Measurements from ENCODE around the gene LPAR1.

LPAR1 gene

DNA sequence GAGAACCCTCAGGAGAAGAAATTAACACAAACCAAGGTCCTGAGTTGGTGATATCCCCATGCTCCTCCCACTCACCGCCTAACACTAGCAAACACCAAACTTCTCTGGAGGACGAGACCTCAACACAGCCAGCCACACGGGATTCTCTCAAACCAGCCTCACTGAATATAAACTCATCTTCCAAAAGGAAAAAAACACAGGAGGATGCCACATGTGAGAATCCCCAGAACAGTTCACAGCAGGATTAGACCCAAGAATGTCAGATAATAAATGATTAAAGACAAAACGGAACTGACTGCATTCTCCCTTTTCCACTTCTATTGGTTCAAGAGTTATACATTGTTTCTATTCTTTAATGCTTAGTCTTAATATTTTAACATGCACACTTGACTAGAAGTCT, 89.2 kb downstream of the LPAR1 start:
- Histone ChIP-seq H4K91ac (ENCODE audit: low read length) (no peak overlapping the region), H3K18ac (ENCODE audit: low read depth in 1 of 2, low read length in 2 of 2) (no peak overlapping the region), H3K27ac (ENCODE audit: low read length, poor library complexity, severe bottlenecking) (peak overlapping the region; percentile 90), H2BK120ac (ENCODE audit: low read depth, low read length) (no peak overlapping the region), H3K36me3 (ENCODE audit: control insufficient read depth in 1 of 2, insufficient read depth in 2 of 2, low read depth in 1 of 2, low read length in 2 of 2) (peaks cover 6 to 49% of the 10 kb centered on the region in 2 experiments), H3K4me1 (ENCODE audit: control insufficient read depth, insufficient read depth, low read depth, low read length) (peaks cover 13% of the 10 kb centered on the region), H2AFZ (ENCODE audit: low read depth, low read length) (no peak overlapping the region), H3K4me3 (ENCODE audit: insufficient read depth in 1 of 2, low read depth in 1 of 2, low read length in 2 of 2) (no peak overlapping the region), H2BK5ac (ENCODE audit: low read depth, low read length, poor library complexity, severe bottlenecking) (no peak overlapping the region), H3K9ac (ENCODE audit: low read length) (no peak overlapping the region), H3K79me1 (replicated peaks; ENCODE audit: low read length, poor library complexity, severe bottlenecking) (peaks cover 12% of the 10 kb centered on the region), H3K4me2 (ENCODE audit: low read length, poor library complexity, severe bottlenecking) (no peak overlapping the region), H3K4ac (ENCODE audit: low read depth in 1 of 2, low read length in 2 of 2) (no peak overlapping the region), H4K8ac (ENCODE audit: low read length) (no peak overlapping the region), H2BK15ac (ENCODE audit: low read depth, poor library complexity, severe bottlenecking) (no peak overlapping the region), H3K23ac (ENCODE audit: low read length in 2 of 2) (no peak overlapping the region), H2AK5ac (ENCODE audit: low read length, severe bottlenecking) (no peak overlapping the region), H3K27me3 (ENCODE audit: control insufficient read depth in 1 of 2, insufficient read depth in 1 of 2, low read length in 2 of 2) (no peaks in the 10 kb centered on the region), H3K14ac (ENCODE audit: low read length in 2 of 2) (no peak overlapping the region), H2BK12ac (ENCODE audit: low read length in 2 of 2) (no peak overlapping the region), H3K9me3 (ENCODE audit: control insufficient read depth, low read length) (peaks cover under 1% of the 10 kb centered on the region)
- 75% methylated on average over 4 of the region's 4 CpGs for WGBS
- no peak for DNase-seq

DNA sequence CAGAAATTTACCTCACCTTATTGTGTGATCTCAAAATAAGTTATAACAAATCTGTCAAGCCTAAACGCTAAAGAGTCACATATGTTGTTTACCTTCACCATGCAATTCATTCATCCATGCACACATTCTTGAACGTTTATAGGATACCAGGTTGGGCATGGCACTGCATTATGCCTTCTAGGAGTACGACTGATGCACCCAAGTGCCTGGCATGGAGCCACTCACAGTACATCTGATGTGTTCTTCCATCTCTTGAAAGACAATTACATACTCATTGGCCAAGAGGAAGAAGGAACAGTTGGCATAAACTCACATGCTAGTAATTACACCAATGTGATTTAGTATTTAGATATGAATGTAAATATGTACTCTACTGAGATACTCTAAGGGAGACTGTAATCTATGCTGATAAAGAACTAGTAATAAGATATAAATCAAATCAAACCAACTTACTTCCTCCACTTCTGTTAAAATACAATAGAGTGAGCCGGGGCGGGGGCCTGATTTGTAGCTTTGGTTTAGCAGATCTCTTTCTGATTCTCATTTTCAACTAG, 90.7 kb downstream of the LPAR1 start:
- Histone ChIP-seq H4K91ac (ENCODE audit: low read length) (no peak overlapping the region), H3K14ac (ENCODE audit: low read length in 2 of 2) (no peak overlapping the region), H3K9me3 (ENCODE audit: control insufficient read depth, low read length) (no peaks in the 10 kb centered on the region), H3K4me3 (ENCODE audit: insufficient read depth in 1 of 2, low read depth in 1 of 2, low read length in 2 of 2) (no peak overlapping the region), H2AK5ac (ENCODE audit: low read length, severe bottlenecking) (peak overlapping the region; percentile 96), H2BK15ac (ENCODE audit: low read depth, poor library complexity, severe bottlenecking) (no peak overlapping the region), H3K4ac (ENCODE audit: low read depth in 1 of 2, low read length in 2 of 2) (no peak overlapping the region), H3K4me1 (ENCODE audit: control insufficient read depth, insufficient read depth, low read depth, low read length) (peaks cover 8% of the 10 kb centered on the region), H2BK12ac (ENCODE audit: low read length in 2 of 2) (peak overlapping the region in 1 of 2 experiments; percentile 6), H3K27ac (ENCODE audit: low read length, poor library complexity, severe bottlenecking) (no peak overlapping the region), H3K18ac (ENCODE audit: low read depth in 1 of 2, low read length in 2 of 2) (peak overlapping the region in 1 of 2 experiments; percentile 66), H3K23ac (ENCODE audit: low read length in 2 of 2) (peak overlapping the region in 1 of 2 experiments; percentile 93), H3K27me3 (ENCODE audit: control insufficient read depth in 1 of 2, insufficient read depth in 1 of 2, low read length in 2 of 2) (no peaks in the 10 kb centered on the region), H2BK5ac (ENCODE audit: low read depth, low read length, poor library complexity, severe bottlenecking) (no peak overlapping the region), H3K4me2 (ENCODE audit: low read length, poor library complexity, severe bottlenecking) (no peak overlapping the region), H2AFZ (ENCODE audit: low read depth, low read length) (no peak overlapping the region), H2BK120ac (ENCODE audit: low read depth, low read length) (no peak overlapping the region), H3K9ac (ENCODE audit: low read length) (no peak overlapping the region), H4K8ac (ENCODE audit: low read length) (no peak overlapping the region), H3K36me3 (ENCODE audit: control insufficient read depth in 1 of 2, insufficient read depth in 2 of 2, low read depth in 1 of 2, low read length in 2 of 2) (peaks cover 2 to 50% of the 10 kb centered on the region in 2 experiments), H3K79me1 (replicated peaks; ENCODE audit: low read length, poor library complexity, severe bottlenecking) (peaks cover 8% of the 10 kb centered on the region)
- DNase-seq = no peak
- 96% methylated on average over 5 of the region's 5 CpGs for WGBS

DNA sequence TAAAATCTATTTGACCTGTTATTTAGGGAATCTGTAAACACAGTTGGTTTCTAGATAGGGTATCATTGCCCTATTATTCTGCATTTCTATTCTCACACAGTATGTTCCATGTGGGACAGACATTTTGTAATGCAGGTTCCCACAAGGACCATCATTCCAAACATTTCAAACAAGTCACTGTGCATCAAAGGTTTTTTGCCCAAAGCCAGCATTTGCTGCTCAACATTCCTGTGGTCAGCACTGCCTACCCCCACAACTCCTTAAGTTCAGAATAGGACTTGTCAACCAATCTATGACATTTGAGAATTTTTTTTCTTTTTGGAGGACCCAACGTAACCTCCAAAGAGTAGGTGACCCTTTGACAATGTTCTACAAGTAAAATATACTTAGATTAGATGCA, 95.7 kb downstream of the LPAR1 start:
- H2BK12ac ChIP-seq (ENCODE audit: low read length in 2 of 2) = no peak overlapping the region
- no peak overlapping the region for H2AK5ac ChIP-seq (ENCODE audit: low read length, severe bottlenecking)
- no peak overlapping the region for H2BK15ac ChIP-seq (ENCODE audit: low read depth, poor library complexity, severe bottlenecking)
- H3K9ac ChIP-seq (ENCODE audit: low read length) = no peak overlapping the region
- peak; percentile 41 for DNase-seq
- H3K14ac ChIP-seq (ENCODE audit: low read length in 2 of 2) = no peak overlapping the region
- no peak overlapping the region for H4K91ac ChIP-seq (ENCODE audit: low read length)
- no peak overlapping the region for H3K23ac ChIP-seq (ENCODE audit: low read length in 2 of 2)
- H3K27me3 ChIP-seq (ENCODE audit: control insufficient read depth in 1 of 2, insufficient read depth in 1 of 2, low read length in 2 of 2) = no peaks in the 10 kb centered on the region
- peaks cover 25% of the 10 kb centered on the region for H3K79me1 ChIP-seq (replicated peaks; ENCODE audit: low read length, poor library complexity, severe bottlenecking)
- no CpG with 5 or more reads among the region's 1 CpG for WGBS
- no peaks in the 10 kb centered on the region for H3K4me1 ChIP-seq (ENCODE audit: control insufficient read depth, insufficient read depth, low read depth, low read length)
- H3K4me2 ChIP-seq (ENCODE audit: low read length, poor library complexity, severe bottlenecking) = no peak overlapping the region
- no peak overlapping the region for H3K4me3 ChIP-seq (ENCODE audit: insufficient read depth in 1 of 2, low read depth in 1 of 2, low read length in 2 of 2)
- H4K8ac ChIP-seq (ENCODE audit: low read length) = no peak overlapping the region
- no peak overlapping the region for H3K27ac ChIP-seq (ENCODE audit: low read length, poor library complexity, severe bottlenecking)
- H2BK5ac ChIP-seq (ENCODE audit: low read depth, low read length, poor library complexity, severe bottlenecking) = no peak overlapping the region
- peaks cover 11 to 85% of the 10 kb centered on the region in 2 experiments for H3K36me3 ChIP-seq (ENCODE audit: control insufficient read depth in 1 of 2, insufficient read depth in 2 of 2, low read depth in 1 of 2, low read length in 2 of 2)
- no peak overlapping the region for H2AFZ ChIP-seq (ENCODE audit: low read depth, low read length)
- no peak overlapping the region for H3K18ac ChIP-seq (ENCODE audit: low read depth in 1 of 2, low read length in 2 of 2)
- no peak overlapping the region for H2BK120ac ChIP-seq (ENCODE audit: low read depth, low read length)
- no peaks in the 10 kb centered on the region for H3K9me3 ChIP-seq (ENCODE audit: control insufficient read depth, low read length)
- H3K4ac ChIP-seq (ENCODE audit: low read depth in 1 of 2, low read length in 2 of 2) = no peak overlapping the region

DNA sequence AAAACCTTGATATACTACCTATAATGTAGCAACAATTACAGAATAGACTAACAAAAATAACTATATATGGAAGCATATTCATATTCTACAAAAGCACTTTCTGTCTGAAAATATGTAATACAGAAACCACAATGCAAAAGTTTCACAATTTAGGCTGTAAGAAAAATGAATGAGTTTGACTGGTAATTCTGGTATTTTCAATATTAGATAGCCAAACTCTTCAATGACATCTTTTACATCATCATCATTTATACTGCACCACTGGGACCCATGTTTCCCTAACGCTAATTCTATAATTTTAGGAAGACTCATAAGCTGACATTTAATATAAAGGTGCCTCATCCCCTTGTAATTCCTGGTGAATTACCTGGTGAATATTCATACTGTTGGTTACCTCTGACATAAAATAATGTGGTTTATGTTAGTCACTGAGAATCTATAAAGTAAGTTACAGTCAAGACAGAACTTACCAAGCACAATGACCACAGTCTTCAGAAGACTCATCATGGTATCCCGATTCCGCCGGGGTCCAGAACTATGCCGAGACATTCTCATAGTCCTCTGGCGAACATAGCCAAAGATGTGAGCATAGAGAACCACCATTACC, 97.2 kb downstream of the LPAR1 start:
- H4K8ac ChIP-seq (ENCODE audit: low read length) = no peak overlapping the region
- H2BK5ac ChIP-seq (ENCODE audit: low read depth, low read length, poor library complexity, severe bottlenecking) = no peak overlapping the region
- no peak overlapping the region for H3K14ac ChIP-seq (ENCODE audit: low read length in 2 of 2)
- H3K4me3 ChIP-seq (ENCODE audit: insufficient read depth in 1 of 2, low read depth in 1 of 2, low read length in 2 of 2) = no peak overlapping the region
- no peak overlapping the region for H3K4ac ChIP-seq (ENCODE audit: low read depth in 1 of 2, low read length in 2 of 2)
- no peak overlapping the region for H2AFZ ChIP-seq (ENCODE audit: low read depth, low read length)
- H3K9ac ChIP-seq (ENCODE audit: low read length) = no peak overlapping the region
- no peak overlapping the region for H3K27ac ChIP-seq (ENCODE audit: low read length, poor library complexity, severe bottlenecking)
- no peak overlapping the region for H3K23ac ChIP-seq (ENCODE audit: low read length in 2 of 2)
- no peak overlapping the region for H2BK120ac ChIP-seq (ENCODE audit: low read depth, low read length)
- no peaks in the 10 kb centered on the region for H3K27me3 ChIP-seq (ENCODE audit: control insufficient read depth in 1 of 2, insufficient read depth in 1 of 2, low read length in 2 of 2)
- H2AK5ac ChIP-seq (ENCODE audit: low read length, severe bottlenecking) = no peak overlapping the region
- H3K4me1 ChIP-seq (ENCODE audit: control insufficient read depth, insufficient read depth, low read depth, low read length) = no peaks in the 10 kb centered on the region
- no peak overlapping the region for H2BK15ac ChIP-seq (ENCODE audit: low read depth, poor library complexity, severe bottlenecking)
- WGBS = 100% methylated on average over 5 of the region's 6 CpGs
- H2BK12ac ChIP-seq (ENCODE audit: low read length in 2 of 2) = no peak overlapping the region
- H3K36me3 ChIP-seq (ENCODE audit: control insufficient read depth in 1 of 2, insufficient read depth in 2 of 2, low read depth in 1 of 2, low read length in 2 of 2) = peaks cover 11 to 72% of the 10 kb centered on the region in 2 experiments
- DNase-seq = no peak
- H4K91ac ChIP-seq (ENCODE audit: low read length) = no peak overlapping the region
- H3K18ac ChIP-seq (ENCODE audit: low read depth in 1 of 2, low read length in 2 of 2) = no peak overlapping the region
- no peak overlapping the region for H3K4me2 ChIP-seq (ENCODE audit: low read length, poor library complexity, severe bottlenecking)
- H3K79me1 ChIP-seq (replicated peaks; ENCODE audit: low read length, poor library complexity, severe bottlenecking) = peaks cover 25% of the 10 kb centered on the region
- H3K9me3 ChIP-seq (ENCODE audit: control insufficient read depth, low read length) = no peaks in the 10 kb centered on the region

Measured in mesenchymal stem cell (in vitro differentiated cells and primary cell).